Activated CD4-positive, alpha-beta T cell treated with anti-CD3 and anti-CD28 coated beads, Interleukin-2, amount 10 ng/mL, durations not matched to agents 7 days and 5 days (primary cell): ENCODE results near the gene FEZF1. TPM values are rescaled to one million over a fixed set of nuclear protein-coding genes. Genes with fewer than 3 reads are reported as not detected.

Experiments
- total RNA-seq, 2 experiments: library from RNA; stranded (reverse); gene quantifications; one replicate each; pipeline ENCODE4 v1.2.3, GENCODE V29; 2021

FEZF1 gene
- total RNA-seq, 2 experiments from 2014 or later, result not detected

Other genes starting within 250 kb of the FEZF1 start
- under 1 TPM; 0.62 to 0.84 TPM for gene AASS, start 160.5 kb downstream of the FEZF1 start, total RNA-seq